ENCODE results near the gene FDX2. TPM values are rescaled to one million over a fixed set of nuclear protein-coding genes. Genes with fewer than 3 reads are reported as not detected.
A peak's percentile ranks its signal among the peaks of the same experiment; 100 is the strongest.

Gene FDX2
- total and polyA plus RNA-seq, 8 donors, result 16.0 to 25.4 (median 19.6) TPM

GRCh38 chr19:10318807-10319682 is 3.2 kb upstream of the FDX2 start:
- no peak for DNase-seq
- H3K36me3 ChIP-seq, result peaks cover 0 to 81% of the 10 kb centered on the region in 2 donors
- H3K27me3 ChIP-seq, result no peaks in the 10 kb centered on the region

GRCh38 chr19:10317857-10318462 is 2.1 kb upstream of the FDX2 start:
- H3K9me3 ChIP-seq, result no peaks in the 10 kb centered on the region
- no peak overlapping the region for H3K4me3 ChIP-seq
- no peaks in the 10 kb centered on the region for H3K27me3 ChIP-seq
- ATAC-seq (no peak), DNase-seq (no peak)
- TF ChIP-seq CTCF (IDR thresholded peaks at IDR 0.05), result no peak
- H3K36me3 ChIP-seq, result peaks cover 0 to 70% of the 10 kb centered on the region in 2 donors
- H3K27ac ChIP-seq, result no peak overlapping the region
- peaks cover 4 to 19% of the 10 kb centered on the region in 2 donors for H3K4me1 ChIP-seq
- intact Hi-C loops (cut with DNase I), result no loop called here

More at GRCh38 chr19:10318807-10319682, 3.2 kb upstream of the FDX2 start:
- peaks cover 4 to 19% of the 10 kb centered on the region in 2 donors for H3K4me1 ChIP-seq
- H3K4me3 ChIP-seq, result no peak overlapping the region
- TF ChIP-seq CTCF (IDR thresholded peaks at IDR 0.05), result no peak
- H3K9me3 ChIP-seq, result no peaks in the 10 kb centered on the region
- no peak overlapping the region for H3K27ac ChIP-seq
- intact Hi-C loops (cut with DNase I), result no loop called here
- no peak for ATAC-seq

- Histone ChIP-seq H3K27me3 (no peaks in the 10 kb centered on the region), H3K27ac (no peak overlapping the region), H3K9me3 (no peaks in the 10 kb centered on the region), H3K4me3 (no peak overlapping the region), H3K36me3 (peaks cover 0 to 63% of the 10 kb centered on the region in 2 donors), H3K4me1 (peaks cover 4 to 19% of the 10 kb centered on the region in 2 donors)
- intact Hi-C loops (cut with DNase I), result no loop called here
- DNase-seq (no peak), ATAC-seq (no peak)
- no peak for TF ChIP-seq CTCF (IDR thresholded peaks at IDR 0.05)
Measured at GRCh38 chr19:10317045-10317856, 1.4 kb upstream of the FDX2 start.

GRCh38 chr19:10316229-10317044 is 622 bp upstream of the FDX2 start:
- H3K27me3 ChIP-seq, result no peaks in the 10 kb centered on the region
- intact Hi-C loops (cut with DNase I), result no loop called here
- no peak for DNase-seq
- H3K27ac ChIP-seq, result peak overlapping the region in 1 of 2 donors; percentile 41
- H3K36me3 ChIP-seq, result peaks cover 0 to 55% of the 10 kb centered on the region in 2 donors
- peaks cover 4 to 19% of the 10 kb centered on the region in 2 donors for H3K4me1 ChIP-seq
- H3K4me3 ChIP-seq, result peak overlapping the region in 1 of 2 donors; percentile 94
- ATAC-seq, result peak; percentile 7
- H3K9me3 ChIP-seq, result no peaks in the 10 kb centered on the region
- TF ChIP-seq CTCF (IDR thresholded peaks at IDR 0.05), result no peak
